ENCODE data around the gene OVOL3. TPM values are rescaled to one million over a fixed set of nuclear protein-coding genes. Genes with fewer than 3 reads are reported as not detected.
A peak's percentile ranks its signal among the peaks of the same experiment; 100 is the strongest.

Gene OVOL3
- total and polyA plus RNA-seq, 7 donors, result 0.13 TPM; not detected in 6

DNA sequence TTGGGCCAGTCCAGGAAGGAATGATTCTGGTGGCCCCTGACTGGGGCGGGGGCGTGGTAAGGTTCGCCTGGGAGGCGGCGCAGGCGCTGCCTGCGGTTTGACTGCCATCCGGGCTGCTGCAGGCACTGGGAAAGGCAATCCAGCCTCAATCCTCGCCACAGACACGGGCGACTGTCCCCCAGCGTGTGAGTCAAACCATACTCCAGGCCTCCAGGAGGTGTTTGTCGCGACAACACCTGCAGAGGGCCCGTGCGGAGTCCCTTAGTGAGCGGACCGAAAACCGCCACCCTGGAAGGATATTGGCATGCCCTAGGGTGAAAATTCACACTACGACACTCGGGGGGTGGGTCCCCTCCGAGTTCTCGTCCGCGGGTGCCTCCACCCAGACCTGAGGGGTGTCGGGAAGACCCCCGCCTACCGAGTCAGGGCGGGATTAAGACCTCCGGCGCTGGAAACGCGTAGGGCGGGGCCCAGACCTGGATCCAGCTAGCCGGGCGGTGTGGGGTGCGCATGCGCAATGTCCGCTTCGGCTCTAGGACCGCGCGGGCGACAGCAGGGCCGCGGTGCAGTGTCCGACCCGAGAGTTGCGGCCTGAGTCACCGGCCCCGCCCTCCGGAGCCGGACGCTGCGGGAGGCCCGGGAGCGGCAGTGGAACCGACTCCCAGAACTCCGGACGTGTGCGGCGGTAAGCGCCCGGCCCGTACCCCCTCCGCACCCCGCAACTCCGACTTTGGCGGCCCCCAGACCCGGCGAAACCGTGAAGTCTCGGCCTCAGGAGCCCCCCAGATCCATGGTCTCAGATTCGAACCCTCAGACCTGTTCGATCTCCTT, 28.7 kb downstream of the OVOL3 start, which contains the start of gene CAPNS1:
TSS of gene CAPNS1 (plus strand) at position 594 of the 831 bp plus-strand sequence. CDS start 946 bp downstream, outside the sequence.
- TF ChIP-seq, protein P1, sequence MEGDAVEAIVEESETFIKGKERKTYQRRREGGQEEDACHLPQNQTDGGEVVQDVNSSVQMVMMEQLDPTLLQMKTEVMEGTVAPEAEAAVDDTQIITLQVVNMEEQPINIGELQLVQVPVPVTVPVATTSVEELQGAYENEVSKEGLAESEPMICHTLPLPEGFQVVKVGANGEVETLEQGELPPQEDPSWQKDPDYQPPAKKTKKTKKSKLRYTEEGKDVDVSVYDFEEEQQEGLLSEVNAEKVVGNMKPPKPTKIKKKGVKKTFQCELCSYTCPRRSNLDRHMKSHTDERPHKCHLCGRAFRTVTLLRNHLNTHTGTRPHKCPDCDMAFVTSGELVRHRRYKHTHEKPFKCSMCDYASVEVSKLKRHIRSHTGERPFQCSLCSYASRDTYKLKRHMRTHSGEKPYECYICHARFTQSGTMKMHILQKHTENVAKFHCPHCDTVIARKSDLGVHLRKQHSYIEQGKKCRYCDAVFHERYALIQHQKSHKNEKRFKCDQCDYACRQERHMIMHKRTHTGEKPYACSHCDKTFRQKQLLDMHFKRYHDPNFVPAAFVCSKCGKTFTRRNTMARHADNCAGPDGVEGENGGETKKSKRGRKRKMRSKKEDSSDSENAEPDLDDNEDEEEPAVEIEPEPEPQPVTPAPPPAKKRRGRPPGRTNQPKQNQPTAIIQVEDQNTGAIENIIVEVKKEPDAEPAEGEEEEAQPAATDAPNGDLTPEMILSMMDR (IDR thresholded peaks at IDR 0.05), result no peak
- ATAC-seq (peak; percentile 87 to 93 (median 92)), DNase-seq (peak; percentile 98 to 99)
- no peaks in the 10 kb centered on the region for H3K9me3 ChIP-seq
- H3K4me1 ChIP-seq, result peaks cover 11% of the 10 kb centered on the region
- peak within 1 kb of the TSS; percentile 94 for H3K27ac ChIP-seq
- peak within 1 kb of the TSS; percentile 80 for H3K4me3 ChIP-seq
- 0 to 1% (median 1%) methylated on average over 48 to 75 of the region's 75 CpGs for WGBS, 3 donors
- intact Hi-C loops (cut with DNase I), result no loop called here
- peaks cover 0 to 30% of the 10 kb centered on the region in 2 donors for H3K36me3 ChIP-seq (ENCODE audit: insufficient read depth in 1 of 2, low read depth in 1 of 2)
- no peaks in the 10 kb centered on the region for H3K27me3 ChIP-seq (ENCODE audit: insufficient read depth in 3 of 3, low read length in 2 of 3)

DNA sequence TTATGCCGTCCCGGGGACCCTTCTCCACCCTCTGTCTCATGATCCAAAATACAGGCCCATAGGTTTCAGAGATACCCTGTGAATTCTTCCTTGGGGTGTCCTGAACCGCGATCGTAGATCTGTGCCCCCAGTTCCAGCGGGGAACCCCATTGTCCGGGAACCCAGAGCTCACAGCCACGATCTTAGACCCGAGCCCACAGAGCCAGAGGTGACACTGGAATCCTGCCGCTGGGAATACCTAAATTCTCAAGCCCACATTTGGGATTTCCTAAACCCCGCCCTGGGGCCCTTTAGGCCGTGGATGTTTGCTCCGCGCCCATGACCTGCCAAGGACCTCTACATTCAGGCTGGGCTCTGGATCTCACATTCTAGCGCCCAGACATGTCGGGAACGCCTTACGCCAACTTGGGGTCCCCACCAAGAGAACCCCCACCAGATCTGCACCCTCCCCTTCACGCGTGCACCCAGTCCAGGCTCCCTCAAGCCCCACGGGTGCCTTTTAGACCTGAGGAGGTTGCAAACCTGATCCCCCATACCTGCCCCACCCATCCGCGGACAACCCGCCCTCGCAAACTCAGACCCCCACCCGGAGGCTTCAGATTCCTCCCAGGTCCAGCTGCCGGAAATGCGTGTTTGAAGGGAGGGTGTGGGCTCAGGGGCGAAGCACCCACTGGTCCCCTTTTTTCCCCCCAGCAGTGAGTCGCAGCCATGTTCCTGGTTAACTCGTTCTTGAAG, 29.5 kb downstream of the OVOL3 start:
- peaks cover 11% of the 10 kb centered on the region for H3K4me1 ChIP-seq
- peak overlapping the region; percentile 80 for H3K4me3 ChIP-seq
- peak overlapping the region; percentile 94 for H3K27ac ChIP-seq
- H3K9me3 ChIP-seq, result no peaks in the 10 kb centered on the region
- intact Hi-C loops (cut with DNase I), result no loop called here
- H3K27me3 ChIP-seq (ENCODE audit: insufficient read depth in 3 of 3, low read length in 2 of 3), result no peaks in the 10 kb centered on the region
- TF ChIP-seq, protein P1 (IDR thresholded peaks at IDR 0.05), result no peak
- H3K36me3 ChIP-seq (ENCODE audit: insufficient read depth in 1 of 2, low read depth in 1 of 2), result peaks cover 0 to 38% of the 10 kb centered on the region in 2 donors
- ATAC-seq (peak; percentile 12 to 44 (median 26)), DNase-seq (peak in 1 of 2 donors; percentile 35)
- WGBS, 3 donors, result 0% methylated on average over 30 to 31 of the region's 31 CpGs

DNA sequence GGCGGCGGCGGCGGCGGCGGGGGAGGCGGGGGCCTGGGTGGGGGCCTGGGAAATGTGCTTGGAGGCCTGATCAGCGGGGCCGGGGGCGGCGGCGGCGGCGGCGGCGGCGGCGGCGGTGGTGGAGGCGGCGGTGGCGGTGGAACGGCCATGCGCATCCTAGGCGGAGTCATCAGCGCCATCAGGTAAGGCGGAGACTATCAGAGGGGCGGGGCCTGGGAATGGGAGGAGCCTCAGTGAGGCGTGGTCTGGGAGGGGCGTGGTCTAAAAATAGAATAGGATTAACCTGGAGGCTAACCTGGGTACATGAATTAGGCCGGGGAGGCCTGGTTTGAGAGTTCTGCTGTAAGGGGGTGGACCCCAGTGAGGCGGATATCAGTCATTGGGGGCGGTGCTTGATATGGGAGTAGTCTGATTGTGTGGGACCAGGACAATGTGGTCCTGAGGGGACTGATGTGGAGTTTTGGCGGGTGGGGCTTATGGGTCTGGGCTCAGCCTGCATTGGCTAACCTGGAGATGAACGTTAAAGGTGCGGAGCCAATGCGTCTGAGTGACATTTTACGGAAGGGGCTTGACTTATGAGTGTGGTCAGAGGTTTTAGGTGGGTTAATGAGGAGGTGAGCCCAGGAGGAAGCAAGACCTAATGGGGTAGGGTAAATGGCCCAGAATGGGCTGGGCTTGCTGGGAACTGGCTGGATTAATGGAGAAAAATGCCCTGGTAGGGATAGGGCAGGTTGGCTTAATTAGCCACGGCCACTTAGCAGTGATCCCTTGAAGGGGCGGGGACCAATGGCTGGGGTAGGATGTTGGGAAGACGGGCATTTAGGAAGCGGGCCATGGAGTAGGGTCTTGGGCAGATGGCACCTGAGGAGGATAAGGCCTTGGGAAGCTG, 30.3 kb downstream of the OVOL3 start:
- peaks cover under 1 to 46% of the 10 kb centered on the region in 2 donors for H3K36me3 ChIP-seq (ENCODE audit: insufficient read depth in 1 of 2, low read depth in 1 of 2)
- intact Hi-C loops (cut with DNase I), result no loop called here
- H3K9me3 ChIP-seq, result no peaks in the 10 kb centered on the region
- TF ChIP-seq, protein P1 (IDR thresholded peaks at IDR 0.05), result no peak
- H3K27ac ChIP-seq, result peak overlapping the region; percentile 94
- WGBS, 3 donors, result 21 to 27% (median 24%) methylated on average over 30 to 42 of the region's 42 CpGs
- ATAC-seq, result peak; percentile 72 to 78 (median 76)
- peak; percentile 86 to 93 for DNase-seq
- peak overlapping the region; percentile 80 for H3K4me3 ChIP-seq
- H3K4me1 ChIP-seq, result peaks cover 11% of the 10 kb centered on the region
- no peaks in the 10 kb centered on the region for H3K27me3 ChIP-seq (ENCODE audit: insufficient read depth in 3 of 3, low read length in 2 of 3)

DNA sequence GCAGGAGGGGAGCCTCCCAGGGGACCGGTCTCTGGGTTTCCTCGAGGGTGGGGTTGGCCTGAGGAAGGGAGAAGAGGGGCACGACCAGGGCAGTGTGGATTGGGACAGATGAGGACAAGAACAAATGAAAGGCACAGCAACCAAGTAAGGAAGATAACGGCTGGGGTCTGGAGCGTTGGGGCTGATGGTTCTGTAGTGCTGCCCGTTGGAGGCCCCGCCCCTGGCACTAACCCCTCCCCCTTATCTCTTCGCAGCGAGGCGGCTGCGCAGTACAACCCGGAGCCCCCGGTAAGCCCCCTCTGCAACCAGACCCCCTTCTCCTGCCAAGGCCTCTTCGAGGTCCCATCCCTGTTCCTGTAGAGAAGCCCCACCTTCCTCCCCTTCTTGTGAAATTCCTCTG, 31.1 kb downstream of the OVOL3 start:
- Histone ChIP-seq H3K4me3 (peak overlapping the region; percentile 80), H3K4me1 (peaks cover 7% of the 10 kb centered on the region), H3K27ac (peak overlapping the region; percentile 94), H3K36me3 (ENCODE audit: insufficient read depth in 1 of 2, low read depth in 1 of 2) (peaks cover 5 to 54% of the 10 kb centered on the region in 2 donors), H3K9me3 (no peaks in the 10 kb centered on the region), H3K27me3 (ENCODE audit: insufficient read depth in 3 of 3, low read length in 2 of 3) (no peaks in the 10 kb centered on the region)
- intact Hi-C loops (cut with DNase I), result no loop called here
- TF ChIP-seq, protein P1 (IDR thresholded peaks at IDR 0.05), result no peak
- ATAC-seq (no peak), DNase-seq (no peak)
- WGBS, 3 donors, result 93 to 97% (median 94%) methylated on average over 7 to 14 of the region's 14 CpGs

All from psoas muscle (tissue), 8 donors.